Chondrocyte (in vitro differentiated cells): ENCODE measurements around the gene PCNX2. TPM values are rescaled to one million over a fixed set of nuclear protein-coding genes. Genes with fewer than 3 reads are reported as not detected.
A peak's percentile ranks its signal among the peaks of the same experiment; 100 is the strongest.

Source experiments
- DNase-seq: peaks from one replicate; pipeline ENCODE4 v3.0.0; 2021; ENCODE audit warnings: mixed read lengths, low spot score
- H3K27ac Mint-ChIP-seq: one replicate; pipeline ENCODE4 v1.8.0; 2021; ENCODE audit warnings: mild to moderate bottlenecking, moderate library complexity, mixed read lengths; ENCODE audit not compliant: unreplicated experiment
- H3K27me3 Mint-ChIP-seq: 2 replicates; pipeline ENCODE4 v1.8.0; 2021; ENCODE audit warnings: low read depth, mixed read lengths
- H3K36me3 Mint-ChIP-seq: 2 replicates; pipeline ENCODE4 v1.8.0; 2021; ENCODE audit warnings: low read depth, mixed read lengths
- H3K4me1 Mint-ChIP-seq: 2 replicates; pipeline ENCODE4 v1.8.0; 2021; ENCODE audit warnings: low read depth, mild to moderate bottlenecking, mixed read lengths
- H3K4me3 Mint-ChIP-seq: one replicate; pipeline ENCODE4 v1.8.0; 2021; ENCODE audit warnings: mild to moderate bottlenecking, moderate library complexity, mixed read lengths; ENCODE audit not compliant: unreplicated experiment
- H3K9me3 Mint-ChIP-seq: 2 replicates; pipeline ENCODE4 v1.8.0; 2021; ENCODE audit warnings: low read depth, mixed read lengths
- total RNA-seq: library from RNA; stranded (reverse); gene quantifications from 3 replicates; pipeline ENCODE4 v1.2.1, GENCODE V29; 2021
- TF ChIP-seq, protein P1 (sequence below): fragments of 200-600 bp; sonication (generic); IDR thresholded peaks from 2 replicates; pipeline ENCODE4 v1.5.0; 2021; ENCODE audit warnings: antibody characterized with exemption, mild to moderate bottlenecking, moderate library complexity

PCNX2 gene
- total RNA-seq, 1 donor from 2014 or later = 9.5 TPM

GRCh38 chr1:233244183-233244582 is 51.3 kb downstream of the PCNX2 start:
- Mint-ChIP-seq H3K27me3 (no peaks in the 10 kb centered on the region), H3K27ac (no peak overlapping the region), H3K9me3 (no peaks in the 10 kb centered on the region), H3K4me3 (no peak overlapping the region), H3K4me1 (peaks cover 4% of the 10 kb centered on the region), H3K36me3 (peaks cover 14% of the 10 kb centered on the region)
- DNase-seq = no peak
- TF ChIP-seq, protein P1, sequence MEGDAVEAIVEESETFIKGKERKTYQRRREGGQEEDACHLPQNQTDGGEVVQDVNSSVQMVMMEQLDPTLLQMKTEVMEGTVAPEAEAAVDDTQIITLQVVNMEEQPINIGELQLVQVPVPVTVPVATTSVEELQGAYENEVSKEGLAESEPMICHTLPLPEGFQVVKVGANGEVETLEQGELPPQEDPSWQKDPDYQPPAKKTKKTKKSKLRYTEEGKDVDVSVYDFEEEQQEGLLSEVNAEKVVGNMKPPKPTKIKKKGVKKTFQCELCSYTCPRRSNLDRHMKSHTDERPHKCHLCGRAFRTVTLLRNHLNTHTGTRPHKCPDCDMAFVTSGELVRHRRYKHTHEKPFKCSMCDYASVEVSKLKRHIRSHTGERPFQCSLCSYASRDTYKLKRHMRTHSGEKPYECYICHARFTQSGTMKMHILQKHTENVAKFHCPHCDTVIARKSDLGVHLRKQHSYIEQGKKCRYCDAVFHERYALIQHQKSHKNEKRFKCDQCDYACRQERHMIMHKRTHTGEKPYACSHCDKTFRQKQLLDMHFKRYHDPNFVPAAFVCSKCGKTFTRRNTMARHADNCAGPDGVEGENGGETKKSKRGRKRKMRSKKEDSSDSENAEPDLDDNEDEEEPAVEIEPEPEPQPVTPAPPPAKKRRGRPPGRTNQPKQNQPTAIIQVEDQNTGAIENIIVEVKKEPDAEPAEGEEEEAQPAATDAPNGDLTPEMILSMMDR = no peak

- H3K27ac Mint-ChIP-seq = no peak overlapping the region
- TF ChIP-seq, protein P1 = no peak
- DNase-seq = no peak
- no peak overlapping the region for H3K4me3 Mint-ChIP-seq
- no peaks in the 10 kb centered on the region for H3K27me3 Mint-ChIP-seq
- H3K9me3 Mint-ChIP-seq = no peaks in the 10 kb centered on the region
- peaks cover 7% of the 10 kb centered on the region for H3K36me3 Mint-ChIP-seq
- peaks cover 5% of the 10 kb centered on the region for H3K4me1 Mint-ChIP-seq
Observed at GRCh38 chr1:233242827-233243483, 52.6 kb downstream of the PCNX2 start.

DNA sequence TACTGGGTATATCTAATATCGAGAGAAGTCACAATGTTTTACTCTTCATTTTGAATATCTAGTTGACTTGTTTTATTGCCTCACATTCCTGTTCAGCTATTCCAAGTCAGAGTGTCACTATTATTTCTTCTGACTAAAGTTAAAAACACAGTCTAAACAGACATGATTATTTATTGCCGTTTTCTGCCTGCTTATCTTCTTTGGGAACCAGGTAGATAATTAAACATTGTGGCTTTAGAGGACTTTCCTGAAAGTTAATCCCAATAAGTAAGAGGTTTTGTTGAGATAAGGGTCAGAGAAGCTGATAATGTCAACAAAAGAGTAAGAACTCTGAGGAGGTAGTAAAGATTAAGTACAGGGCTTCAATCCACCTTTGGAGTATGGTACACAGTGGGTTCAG is 53.8 kb downstream of the PCNX2 start:
- H3K27ac Mint-ChIP-seq = no peak overlapping the region
- no peak overlapping the region for H3K4me3 Mint-ChIP-seq
- H3K9me3 Mint-ChIP-seq = no peaks in the 10 kb centered on the region
- TF ChIP-seq, protein P1 = no peak
- H3K4me1 Mint-ChIP-seq = peaks cover 10% of the 10 kb centered on the region
- no peaks in the 10 kb centered on the region for H3K27me3 Mint-ChIP-seq
- peaks cover 7% of the 10 kb centered on the region for H3K36me3 Mint-ChIP-seq
- DNase-seq = no peak

DNA sequence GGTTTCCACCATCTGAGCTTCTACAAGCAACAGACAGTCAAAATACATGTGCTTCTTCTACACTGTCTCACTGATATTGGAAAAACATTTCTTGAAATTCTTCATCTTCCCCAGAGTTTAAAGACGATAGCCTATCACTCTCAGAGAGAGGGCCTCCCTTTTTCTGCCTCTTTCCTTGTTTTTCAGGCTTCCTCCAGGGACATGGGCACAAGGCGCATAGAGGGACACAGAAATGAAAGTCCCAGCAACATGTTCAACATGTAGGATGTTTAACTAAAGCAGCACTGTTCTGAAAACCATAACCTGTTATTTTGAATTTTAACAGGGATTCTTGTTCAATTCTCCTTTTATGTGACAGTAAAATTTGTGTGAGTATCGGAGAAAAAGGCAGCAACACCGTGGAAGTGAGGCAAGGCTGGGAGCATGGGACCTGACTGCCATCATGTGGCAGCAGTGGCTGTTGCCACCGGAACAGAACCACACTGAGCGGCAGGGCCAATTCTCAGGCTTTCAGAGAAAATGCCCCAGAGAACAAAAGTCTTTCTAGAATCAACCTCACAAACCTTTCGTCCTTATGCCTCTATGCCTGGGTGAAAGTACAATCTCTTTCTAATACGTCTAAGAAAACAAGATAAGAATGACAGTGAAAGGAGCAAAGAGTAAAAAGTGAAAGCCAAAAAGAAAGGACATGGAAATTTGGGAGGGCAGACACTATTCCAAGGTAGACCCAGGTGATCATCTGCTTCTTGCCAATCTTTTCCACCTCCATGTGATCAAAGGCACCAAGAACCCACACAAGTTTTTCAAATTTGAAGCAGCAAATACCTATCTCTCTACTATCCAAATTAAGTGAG is 54.5 kb downstream of the PCNX2 start:
- H3K9me3 Mint-ChIP-seq = no peaks in the 10 kb centered on the region
- DNase-seq = no peak
- H3K36me3 Mint-ChIP-seq = peaks cover 9% of the 10 kb centered on the region
- no peak overlapping the region for H3K4me3 Mint-ChIP-seq
- TF ChIP-seq, protein P1 = peak; percentile 94
- peaks cover 10% of the 10 kb centered on the region for H3K4me1 Mint-ChIP-seq
- H3K27ac Mint-ChIP-seq = no peak overlapping the region
- no peaks in the 10 kb centered on the region for H3K27me3 Mint-ChIP-seq

DNA sequence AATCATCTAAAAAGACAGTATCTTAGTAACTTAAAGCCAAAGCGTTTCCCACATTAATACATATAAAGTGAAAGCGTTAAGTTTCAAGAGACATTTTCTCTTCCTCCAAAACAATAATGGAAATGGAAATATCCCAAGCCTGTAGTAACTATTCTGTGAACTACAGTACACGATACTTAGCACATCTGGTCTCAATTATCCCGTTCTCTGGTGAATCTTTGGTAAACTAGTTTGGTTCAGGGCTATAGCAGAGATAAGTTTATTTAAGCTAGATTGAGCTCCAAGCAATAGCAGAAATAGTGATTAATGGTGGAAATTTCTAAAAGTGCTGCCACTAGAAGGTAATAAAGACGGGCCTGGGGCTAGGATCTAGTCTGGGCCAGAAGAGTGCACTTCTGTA is 55.2 kb downstream of the PCNX2 start:
- DNase-seq = no peak
- Mint-ChIP-seq H3K27me3 (no peaks in the 10 kb centered on the region), H3K4me3 (no peak overlapping the region), H3K9me3 (no peaks in the 10 kb centered on the region), H3K36me3 (peaks cover 10% of the 10 kb centered on the region), H3K4me1 (peaks cover 10% of the 10 kb centered on the region), H3K27ac (no peak overlapping the region)
- TF ChIP-seq, protein P1 = no peak
